H1 (cell line): ENCODE results near the gene AP1M1. TPM values are rescaled to one million over a fixed set of nuclear protein-coding genes. Genes with fewer than 3 reads are reported as not detected.
"Not testable (repeated sequence)": the region's sequence is repeated elsewhere in the genome, so short reads cannot be mapped to it uniquely, and the experiment has no call there.

ENCODE experiments used
- CTCF ChIA-PET: fragments of 300-600 bp; sonication (Branson Sonifier 250); formaldehyde crosslinking; loops from one replicate; lab custom pipeline; 2021; ENCODE audit not compliant: partially characterized antibody; lab: Charles Lee
- POLR2A ChIA-PET: fragments of 300-600 bp; sonication (Branson Sonifier 250); formaldehyde crosslinking; loops from one replicate; lab custom pipeline; 2021; ENCODE audit warnings: inconsistent platforms; ENCODE audit not compliant: partially characterized antibody; lab: Charles Lee
- DNase-seq, 2 experiments: peaks; one replicate each; pipeline versions ENCODE4 v3.0.0 to v3.0.0-alpha.2; 2010 to 2022; ENCODE audit warnings: low spot score in 2 of 2, low read depth in 1 of 2, mixed read lengths in 1 of 2
- FAIRE-seq: peaks from 2 replicates; lab custom pipeline; 2011; peaks lifted over from hg19 to GRCh38; lab: Jason Lieb, UNC
- H2AFZ ChIP-seq: 2 replicates; pipeline ENCODE4 v1.8.1; 2012; ENCODE audit warnings: low read length, inconsistent platforms
- H2AK5ac ChIP-seq: 2 replicates; pipeline ENCODE4 v1.6.1; 2013; ENCODE audit warnings: low read depth, low read length
- H2BK120ac ChIP-seq: replicated peaks from 2 replicates; pipeline ENCODE3; 2013; ENCODE audit warnings: low read depth, low read length, inconsistent platforms
- H2BK12ac ChIP-seq: 2 replicates; pipeline ENCODE4 v1.6.1; 2013; ENCODE audit warnings: low read depth, low read length
- H2BK15ac ChIP-seq: 2 replicates; pipeline ENCODE4 v1.6.1; 2013; ENCODE audit warnings: low read length
- H2BK20ac ChIP-seq: 2 replicates; pipeline ENCODE4 v1.6.1; 2013; ENCODE audit warnings: low read length
- H2BK5ac ChIP-seq: 2 replicates; pipeline ENCODE4 v1.6.1; 2013; ENCODE audit warnings: low read depth, low read length
- H3K14ac ChIP-seq: 2 replicates; pipeline ENCODE4 v1.6.1; 2013; ENCODE audit warnings: inconsistent platforms; ENCODE audit not compliant: insufficient read length
- H3K18ac ChIP-seq: 2 replicates; pipeline ENCODE4 v1.6.1; 2013; ENCODE audit warnings: low read length; ENCODE audit errors: extremely low read depth
- H3K23ac ChIP-seq: 2 replicates; pipeline ENCODE4 v1.6.1; 2013; ENCODE audit warnings: inconsistent platforms; ENCODE audit not compliant: insufficient read length
- H3K23me2 ChIP-seq: 2 replicates; pipeline ENCODE4 v1.6.1; 2013; ENCODE audit warnings: low read depth, low read length
- H3K27ac ChIP-seq: 2 replicates; pipeline ENCODE4 v1.6.1; 2011; ENCODE audit warnings: low read depth, low read length, inconsistent platforms
- H3K27me3 ChIP-seq, 4 experiments: replicated peaks in 1 of 4; 1 replicate in 1 of 4; 2 replicates in 3 of 4; pipeline versions ENCODE4 v1.6.1 to v1.8.1; 2011 to 2013; ENCODE audit warnings: low read length in 3 of 4, mild to moderate bottlenecking in 3 of 4, inconsistent platforms in 2 of 4, mixed read lengths in 2 of 4, moderate library complexity in 1 of 4; ENCODE audit not compliant: control insufficient read depth in 3 of 4, insufficient read depth in 3 of 4; ENCODE audit errors: extremely low read depth in 1 of 4
- H3K36me3 ChIP-seq, 4 experiments: 2 replicates each; pipeline versions ENCODE4 v1.6.1 to v1.8.1; 2011 to 2013; ENCODE audit warnings: mild to moderate bottlenecking in 4 of 4, low read length in 3 of 4, moderate library complexity in 2 of 4, control low read depth in 1 of 4, inconsistent platforms in 1 of 4; ENCODE audit not compliant: insufficient read depth in 4 of 4, control insufficient read depth in 2 of 4
- H3K4ac ChIP-seq: replicated peaks from 2 replicates; pipeline ENCODE3; 2013; ENCODE audit warnings: low read length, low read depth, mixed read lengths, inconsistent platforms; ENCODE audit not compliant: insufficient read length
- H3K4me1 ChIP-seq, 4 experiments: replicated peaks in 1 of 4; 1 replicate in 1 of 4; 2 replicates in 3 of 4; pipeline versions ENCODE4 v1.6.1 to v1.8.1; 2011 to 2013; ENCODE audit warnings: low read length in 3 of 4, inconsistent platforms in 2 of 4, mixed read lengths in 1 of 4; ENCODE audit not compliant: insufficient read depth in 4 of 4, control insufficient read depth in 3 of 4
- H3K4me2 ChIP-seq, 2 experiments: 2 replicates each; pipeline versions ENCODE4 v1.6.1 to v1.8.1; 2011 to 2013; ENCODE audit warnings: low read depth in 2 of 2, low read length in 2 of 2, control low read depth in 1 of 2, inconsistent platforms in 1 of 2, mild to moderate bottlenecking in 1 of 2; ENCODE audit not compliant: insufficient read depth in 1 of 2
- H3K4me3 ChIP-seq, 4 experiments: fragments of 200-600, 300-600 bp in 1 of 4; sonication (generic), shearing (Covaris generic), sonication (Bioruptor Twin) in 1 of 4; 2 replicates each; pipeline versions ENCODE4 v1.5.1 to v1.8.1; 2011 to 2016; ENCODE audit warnings: low read length in 4 of 4, low read depth in 3 of 4, control low read depth in 2 of 4, inconsistent platforms in 2 of 4, mild to moderate bottlenecking in 2 of 4, mixed read lengths in 1 of 4, moderate library complexity in 1 of 4; ENCODE audit not compliant: insufficient read depth in 2 of 4; ENCODE audit errors: extremely low read depth in 1 of 4
- H3K56ac ChIP-seq: replicated peaks from 2 replicates; pipeline ENCODE3; 2013; ENCODE audit warnings: low read depth, mild to moderate bottlenecking, mixed read lengths, low read length, inconsistent platforms; ENCODE audit not compliant: insufficient read length
- H3K79me1 ChIP-seq: 2 replicates; pipeline ENCODE4 v1.6.1; 2013; ENCODE audit warnings: low read depth, low read length, control low read depth
- H3K79me2 ChIP-seq, 2 experiments: 2 replicates each; pipeline versions ENCODE4 v1.6.1 to v1.8.1; 2012 to 2013; ENCODE audit warnings: low read length in 2 of 2, mild to moderate bottlenecking in 2 of 2, inconsistent platforms in 1 of 2; ENCODE audit not compliant: insufficient read depth in 2 of 2, control insufficient read depth in 1 of 2
- H3K9ac ChIP-seq, 4 experiments: replicated peaks in 1 of 4; 1 replicate in 1 of 4; 2 replicates in 3 of 4; pipeline versions ENCODE4 v1.6.1 to v1.8.1; 2011 to 2013; ENCODE audit warnings: low read depth in 3 of 4, low read length in 3 of 4, control low read depth in 2 of 4, mild to moderate bottlenecking in 2 of 4, moderate library complexity in 2 of 4, inconsistent platforms in 1 of 4; ENCODE audit errors: extremely low read depth in 1 of 4
- H3K9me3 ChIP-seq, 2 experiments: 2 replicates each; pipeline versions ENCODE4 v1.6.1 to v1.8.1; 2012 to 2013; ENCODE audit warnings: mild to moderate bottlenecking in 2 of 2, moderate library complexity in 2 of 2, control low read depth in 1 of 2, inconsistent platforms in 1 of 2, low read depth in 1 of 2, low read length in 1 of 2, mixed read lengths in 1 of 2; ENCODE audit not compliant: insufficient read depth in 2 of 2
- H4K20me1 ChIP-seq, 2 experiments: replicated peaks in 1 of 2; 2 replicates each; pipeline versions ENCODE3 to v1.8.1; 2011 to 2013; ENCODE audit warnings: inconsistent platforms in 2 of 2, low read length in 2 of 2, mild to moderate bottlenecking in 1 of 2; ENCODE audit not compliant: insufficient read depth in 2 of 2, control insufficient read depth in 1 of 2
- H4K5ac ChIP-seq: 2 replicates; pipeline ENCODE4 v1.6.1; 2013; ENCODE audit warnings: low read length, low read depth, mixed read lengths, inconsistent platforms; ENCODE audit not compliant: insufficient read length
- H4K8ac ChIP-seq: 2 replicates; pipeline ENCODE4 v1.8.0; 2013; ENCODE audit warnings: mild to moderate bottlenecking, moderate library complexity, low read length, inconsistent platforms; ENCODE audit not compliant: insufficient read depth; ENCODE audit errors: extremely low read depth
- H4K91ac ChIP-seq: replicated peaks from 2 replicates; pipeline ENCODE3; 2013; ENCODE audit warnings: low read length, mixed read lengths, inconsistent platforms; ENCODE audit not compliant: insufficient read length
- WGBS, 2 experiments: shearing (Covaris generic) in 1 of 2; methylation state at CpG; one replicate each; pipeline versions ENCODE4 v1.1.6 to v1.1.7; 2013 to 2015; ENCODE audit warnings: low lambda C conversion rate in 2 of 2, mixed read lengths in 2 of 2, inconsistent platforms in 1 of 2, low coverage in 1 of 2, missing lambda C conversion rate in 1 of 2; ENCODE audit not compliant: insufficient replicate concordance in 2 of 2, insufficient coverage in 1 of 2, insufficient read length in 1 of 2; ENCODE audit errors: extremely low coverage in 1 of 2, missing lambda C conversion rate in 1 of 2; 5-methylcytosine and 5-hydroxymethylcytosine counted together
- polyA plus RNA-seq, 7 experiments: library from polyadenylated mRNA; depleted of rRNA in 3 of 7; stranded (reverse) in 5 of 7; unstranded in 2 of 7; fragments of >200 nt in 5 of 7; fragments of 200-250 nt in 2 of 7; gene quantifications; 1 replicate in 5 of 7; 2 replicates in 1 of 7; 4 replicates in 1 of 7; pipeline versions ENCODE4 v1.2.1 to v1.2.3, GENCODE V29; 2011 to 2013; ENCODE audit warnings: missing spikeins in 2 of 7, mixed read lengths in 2 of 7
- total RNA-seq: library from RNA; stranded (reverse); fragmentation: NEBNext Ultra II Directional; extraction: Animal tissue kit (Norgen Biotek cat#: 25700); gene quantifications from 2 replicates; pipeline ENCODE4 v1.2.1, GENCODE V29; 2021

AP1M1 gene
- total and polyA plus RNA-seq, 2 of the 8 experiments (the other 6 are each of a cell fraction or from before 2014, with no cell fraction given) = 30.9 to 37.5 TPM

GRCh38 chr19:16285079-16285478 lies 87.4 kb downstream of the AP1M1 start:
- H2AFZ ChIP-seq, H3K23me2 ChIP-seq, H3K9me3 ChIP-seq, H4K20me1 ChIP-seq, H2BK5ac ChIP-seq, H3K56ac ChIP-seq, H3K23ac ChIP-seq, H3K18ac ChIP-seq, H3K14ac ChIP-seq, H3K27me3 ChIP-seq, POLR2A ChIA-PET, H2BK12ac ChIP-seq, H4K91ac ChIP-seq, H3K79me2 ChIP-seq, H3K4ac ChIP-seq, H2AK5ac ChIP-seq, DNase-seq, H4K8ac ChIP-seq, H3K36me3 ChIP-seq, H4K5ac ChIP-seq, FAIRE-seq, H3K9ac ChIP-seq, H2BK20ac ChIP-seq, H3K4me2 ChIP-seq, H3K27ac ChIP-seq, H2BK120ac ChIP-seq, H2BK15ac ChIP-seq, H3K79me1 ChIP-seq, H3K4me3 ChIP-seq: not testable (repeated sequence)
- WGBS, 2 experiments = 97% methylated on average over 3 of the region's 3 CpGs; no CpG with 5 or more reads in 1 of the 2 experiments
- peaks cover 0 to 11% (median 7%) of the 10 kb centered on the region in 4 experiments; a peak in 4 of 7 replicates for H3K4me1 ChIP-seq
- CTCF ChIA-PET = interaction anchor here (0.7 kb wide), 1 partner anchor 22 kb away, joined by 3 read pairs; no protein-coding TSS in a partner anchor
